ENCODE results near the gene ADORA1.

The ADORA1 gene

DNA sequence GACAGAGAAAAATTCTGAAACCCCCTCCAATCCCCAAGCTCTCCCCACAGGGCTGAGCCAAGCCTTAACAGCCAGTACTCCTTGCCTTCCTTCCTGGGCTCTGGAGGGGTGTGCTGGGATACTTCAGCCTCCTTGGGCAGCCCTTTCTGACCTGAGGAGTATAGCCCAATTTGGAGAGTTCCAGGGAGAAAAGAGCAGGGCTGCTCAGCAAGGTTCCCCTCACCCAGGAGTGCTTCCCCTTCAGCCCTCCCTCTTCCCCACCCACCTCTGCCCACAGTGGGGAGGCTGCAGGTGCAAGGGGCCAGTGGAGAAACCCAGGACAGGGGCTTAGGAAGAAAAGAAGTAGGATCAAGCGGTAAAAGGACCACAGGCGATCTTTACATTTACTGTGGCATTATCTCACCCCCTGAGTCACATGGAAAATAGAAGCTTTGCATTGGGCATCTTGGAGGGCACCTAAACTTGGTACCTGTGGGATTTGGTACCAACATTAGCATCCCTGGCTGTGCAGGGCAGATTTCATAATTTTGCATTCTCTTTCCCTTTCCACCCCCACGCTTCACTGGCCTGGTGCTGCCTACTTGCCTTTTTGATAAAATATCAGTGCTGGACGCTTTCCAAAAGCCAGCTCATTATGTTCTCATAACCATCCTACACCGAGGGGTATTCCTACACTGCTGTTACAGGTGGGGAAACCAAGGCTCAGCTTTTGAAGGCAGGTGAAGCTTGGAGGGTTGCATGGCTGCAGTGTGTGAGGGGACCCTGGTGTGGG, 2.8 kb upstream of the ADORA1 start:
- Histone ChIP-seq H3K27me3 (replicated peaks; ENCODE audit: insufficient read depth, low read length) (peaks cover 51% of the 10 kb centered on the region), H3K4me2 (ENCODE audit: low read depth, low read length) (no peak overlapping the region), H4K20me1 (ENCODE audit: insufficient read depth, low read length) (no peaks in the 10 kb centered on the region), H2AFZ (ENCODE audit: low read length) (no peak overlapping the region), H3K9me2 (replicated peaks; ENCODE audit: insufficient read depth, low read length) (no peaks in the 10 kb centered on the region), H3K9ac (ENCODE audit: low read length) (no peak overlapping the region), H3K9me3 (replicated peaks; ENCODE audit: insufficient read depth, low read length) (no peaks in the 10 kb centered on the region), H3K27ac (ENCODE audit: low read length) (no peak overlapping the region), H3K79me2 (ENCODE audit: low read length) (no peaks in the 10 kb centered on the region), H3F3A (ENCODE audit: insufficient read depth, low read length) (no peaks in the 10 kb centered on the region), H3K36me3 (replicated peaks; ENCODE audit: insufficient read depth, low read length) (no peaks in the 10 kb centered on the region), H3K4me1 (ENCODE audit: low read length) (peaks cover 17% of the 10 kb centered on the region; the same call in 1 of the 2 replicates), H3K4me3 (ENCODE audit: low read length) (no peak overlapping the region)
- DNase-seq, result no peak
- TF ChIP-seq EZH2 (optimal IDR thresholded peaks at IDR 0.05; ENCODE audit: low read depth, low read length) (no peak), EZH2phosphoT487 (IDR thresholded peaks at IDR 0.05; ENCODE audit: low read length) (no peak)
- TF ChIP-seq, protein P1, sequence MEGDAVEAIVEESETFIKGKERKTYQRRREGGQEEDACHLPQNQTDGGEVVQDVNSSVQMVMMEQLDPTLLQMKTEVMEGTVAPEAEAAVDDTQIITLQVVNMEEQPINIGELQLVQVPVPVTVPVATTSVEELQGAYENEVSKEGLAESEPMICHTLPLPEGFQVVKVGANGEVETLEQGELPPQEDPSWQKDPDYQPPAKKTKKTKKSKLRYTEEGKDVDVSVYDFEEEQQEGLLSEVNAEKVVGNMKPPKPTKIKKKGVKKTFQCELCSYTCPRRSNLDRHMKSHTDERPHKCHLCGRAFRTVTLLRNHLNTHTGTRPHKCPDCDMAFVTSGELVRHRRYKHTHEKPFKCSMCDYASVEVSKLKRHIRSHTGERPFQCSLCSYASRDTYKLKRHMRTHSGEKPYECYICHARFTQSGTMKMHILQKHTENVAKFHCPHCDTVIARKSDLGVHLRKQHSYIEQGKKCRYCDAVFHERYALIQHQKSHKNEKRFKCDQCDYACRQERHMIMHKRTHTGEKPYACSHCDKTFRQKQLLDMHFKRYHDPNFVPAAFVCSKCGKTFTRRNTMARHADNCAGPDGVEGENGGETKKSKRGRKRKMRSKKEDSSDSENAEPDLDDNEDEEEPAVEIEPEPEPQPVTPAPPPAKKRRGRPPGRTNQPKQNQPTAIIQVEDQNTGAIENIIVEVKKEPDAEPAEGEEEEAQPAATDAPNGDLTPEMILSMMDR (IDR thresholded peaks at IDR 0.05; ENCODE audit: low read length), result no peak

DNA sequence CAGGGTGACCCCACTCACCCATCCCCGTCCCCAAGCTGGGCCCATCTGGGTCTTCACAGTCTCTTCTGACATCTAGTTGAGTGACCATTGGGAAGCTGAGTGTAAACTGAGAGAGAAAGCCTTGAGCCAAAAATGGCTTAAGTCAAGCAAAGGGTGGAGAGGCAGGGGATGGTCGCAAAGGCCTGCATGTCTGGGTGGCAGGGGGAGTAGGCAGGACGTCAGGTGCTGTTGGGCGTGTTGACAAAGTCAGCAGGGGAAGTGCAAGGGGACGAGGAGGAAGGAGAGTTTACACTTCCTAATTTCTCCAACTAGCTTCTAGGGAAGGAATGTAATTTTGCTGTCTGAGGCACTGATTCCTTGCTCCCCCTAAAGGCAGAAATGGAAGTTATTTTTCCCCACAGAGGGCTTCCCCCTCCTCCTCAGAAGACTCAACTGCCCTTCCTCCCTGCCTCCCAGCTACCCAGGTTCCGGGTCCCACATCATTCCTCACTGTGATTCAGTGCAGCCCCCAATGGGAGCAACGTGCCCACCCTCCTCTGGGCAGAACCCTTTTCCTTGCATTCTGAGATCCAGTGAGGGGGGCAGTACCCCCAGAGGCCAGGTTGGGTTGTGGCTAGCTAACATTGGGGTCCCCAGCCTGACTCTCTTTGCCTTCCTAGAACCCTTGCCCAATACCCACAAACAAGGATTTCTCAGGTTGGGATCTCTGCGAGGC, 1.2 kb upstream of the ADORA1 start:
- H3K27ac ChIP-seq (ENCODE audit: low read length), result no peak overlapping the region
- H3K4me1 ChIP-seq (ENCODE audit: low read length), result peaks cover 17% of the 10 kb centered on the region; the same call in 1 of the 2 replicates
- no peaks in the 10 kb centered on the region for H4K20me1 ChIP-seq (ENCODE audit: insufficient read depth, low read length)
- no peak overlapping the region for H3K4me3 ChIP-seq (ENCODE audit: low read length)
- no peaks in the 10 kb centered on the region for H3K79me2 ChIP-seq (ENCODE audit: low read length)
- no peak overlapping the region for H2AFZ ChIP-seq (ENCODE audit: low read length)
- no peaks in the 10 kb centered on the region for H3F3A ChIP-seq (ENCODE audit: insufficient read depth, low read length)
- TF ChIP-seq, protein P1 (IDR thresholded peaks at IDR 0.05; ENCODE audit: low read length), result peak; percentile 37
- no peak for TF ChIP-seq EZH2phosphoT487 (IDR thresholded peaks at IDR 0.05; ENCODE audit: low read length)
- TF ChIP-seq EZH2 (optimal IDR thresholded peaks at IDR 0.05; ENCODE audit: low read depth, low read length), result no peak
- no peak for DNase-seq
- no peak overlapping the region for H3K4me2 ChIP-seq (ENCODE audit: low read depth, low read length)
- no peaks in the 10 kb centered on the region for H3K36me3 ChIP-seq (replicated peaks; ENCODE audit: insufficient read depth, low read length)
- H3K9me2 ChIP-seq (replicated peaks; ENCODE audit: insufficient read depth, low read length), result no peaks in the 10 kb centered on the region
- H3K27me3 ChIP-seq (replicated peaks; ENCODE audit: insufficient read depth, low read length), result peaks cover 51% of the 10 kb centered on the region
- H3K9ac ChIP-seq (ENCODE audit: low read length), result no peak overlapping the region
- H3K9me3 ChIP-seq (replicated peaks; ENCODE audit: insufficient read depth, low read length), result no peaks in the 10 kb centered on the region

DNA sequence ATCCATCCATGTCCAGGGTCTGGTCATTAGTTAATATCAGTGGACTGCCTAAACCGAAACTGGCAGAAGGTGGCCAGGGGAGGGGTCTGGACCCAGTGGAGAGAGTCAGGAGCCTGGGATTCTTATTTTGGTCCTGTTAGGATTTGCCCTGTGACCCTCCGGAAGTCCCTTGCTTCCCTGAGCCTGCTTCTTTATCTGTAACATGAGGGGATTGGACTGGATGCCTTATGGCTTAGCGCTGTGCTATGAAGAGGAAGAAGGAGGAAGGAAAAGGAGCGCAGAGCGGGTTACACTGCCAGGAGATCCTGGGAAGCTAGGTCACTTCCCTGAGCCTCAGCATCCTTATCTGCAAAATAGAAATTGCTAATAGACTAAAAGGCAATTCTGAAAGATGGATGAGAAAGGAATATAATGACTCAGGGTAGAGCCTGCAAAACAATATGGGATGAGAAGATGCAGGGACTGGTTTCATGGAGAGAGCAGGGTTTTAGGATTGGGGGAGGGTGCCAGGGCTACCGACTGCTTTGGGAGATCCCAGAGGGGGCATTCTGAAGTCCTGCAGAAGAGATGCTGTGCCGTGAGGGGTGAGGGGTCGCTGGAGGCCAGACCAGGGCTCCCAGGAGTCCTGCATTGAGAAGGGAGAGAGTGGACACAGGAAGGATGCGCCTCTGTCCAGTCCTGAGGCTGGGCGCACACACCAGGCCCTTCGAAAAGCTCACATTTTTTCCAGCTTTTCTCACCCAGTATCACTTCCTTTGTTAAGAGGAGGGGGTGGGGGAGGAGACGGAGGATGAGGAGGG, 460 bp upstream of the ADORA1 start:
- no peak for DNase-seq
- Histone ChIP-seq H3K9me3 (replicated peaks; ENCODE audit: insufficient read depth, low read length) (no peaks in the 10 kb centered on the region), H3K4me3 (ENCODE audit: low read length) (peak overlapping the region; percentile 63), H3K4me1 (ENCODE audit: low read length) (peaks cover 17% of the 10 kb centered on the region; the same call in 1 of the 2 replicates), H2AFZ (ENCODE audit: low read length) (peak overlapping the region; percentile 92), H3K27ac (ENCODE audit: low read length) (no peak overlapping the region), H3K27me3 (replicated peaks; ENCODE audit: insufficient read depth, low read length) (peaks cover 51% of the 10 kb centered on the region), H3K9me2 (replicated peaks; ENCODE audit: insufficient read depth, low read length) (no peaks in the 10 kb centered on the region), H3K9ac (ENCODE audit: low read length) (no peak overlapping the region), H3F3A (ENCODE audit: insufficient read depth, low read length) (no peaks in the 10 kb centered on the region), H4K20me1 (ENCODE audit: insufficient read depth, low read length) (no peaks in the 10 kb centered on the region), H3K79me2 (ENCODE audit: low read length) (no peaks in the 10 kb centered on the region), H3K36me3 (replicated peaks; ENCODE audit: insufficient read depth, low read length) (no peaks in the 10 kb centered on the region), H3K4me2 (ENCODE audit: low read depth, low read length) (peak overlapping the region; percentile 99)
- no peak for TF ChIP-seq EZH2phosphoT487 (IDR thresholded peaks at IDR 0.05; ENCODE audit: low read length)

Measured in MM.1S (cell line).